Neural cell (in vitro differentiated cells): ENCODE results near the gene CRYBB1. TPM values are rescaled to one million over a fixed set of nuclear protein-coding genes. Genes with fewer than 3 reads are reported as not detected.

ENCODE experiments used
- H2AFZ ChIP-seq: fragments of 200-600, 300-800 bp; sonication (generic), shearing (Covaris generic); 2 replicates; pipeline ENCODE4 v1.6.0; 2014; ENCODE audit warnings: low read depth, mild to moderate bottlenecking, antibody characterized with exemption, low read length, moderate library complexity
- H3F3A ChIP-seq: fragments of 200-600 bp; shearing (Covaris generic); 2 replicates; pipeline ENCODE4 v1.6.1; 2016; ENCODE audit warnings: mild to moderate bottlenecking, moderate library complexity, mixed read lengths, antibody characterized with exemption, low read length; ENCODE audit not compliant: insufficient read depth, poor library complexity, severe bottlenecking
- H3K27ac ChIP-seq: fragments of 200-600, 300-800 bp; sonication (generic), shearing (Covaris generic); 2 replicates; pipeline ENCODE4 v1.5.1; 2014; ENCODE audit warnings: mild to moderate bottlenecking, low read length, moderate library complexity
- H3K27me3 ChIP-seq: fragments of 300-800, 200-600 bp; sonication (generic), shearing (Covaris generic); 2 replicates; pipeline ENCODE4 v1.6.0; 2014; ENCODE audit warnings: mild to moderate bottlenecking, low read depth, low read length, moderate library complexity; ENCODE audit not compliant: insufficient read depth
- H3K36me3 ChIP-seq: fragments of 300-800, 200-600 bp; sonication (generic), shearing (Covaris generic); 2 replicates; pipeline ENCODE4 v1.5.1; 2014; ENCODE audit warnings: mild to moderate bottlenecking, antibody characterized with exemption, low read length, moderate library complexity; ENCODE audit not compliant: insufficient read depth
- H3K4me2 ChIP-seq: fragments of 300-800, 200-600 bp; sonication (generic), shearing (Covaris generic); 2 replicates; pipeline ENCODE4 v1.6.0; 2014; ENCODE audit warnings: mild to moderate bottlenecking, low read length
- H3K4me3 ChIP-seq: fragments of 300-800, 200-600 bp; sonication (generic), shearing (Covaris generic); 2 replicates; pipeline ENCODE4 v1.5.1; 2014; ENCODE audit warnings: mild to moderate bottlenecking, low read length, moderate library complexity
- H3K79me2 ChIP-seq: fragments of 200-600 bp; shearing (Covaris generic); replicated peaks from 2 replicates; pipeline ENCODE4 v1.6.0; 2014; ENCODE audit warnings: mild to moderate bottlenecking, low read length, moderate library complexity; ENCODE audit not compliant: insufficient read depth
- H3K9ac ChIP-seq: fragments of 300-800, 200-600 bp; sonication (generic), shearing (Covaris generic); 2 replicates; pipeline ENCODE4 v1.6.1; 2016; ENCODE audit warnings: mild to moderate bottlenecking, low read length, mixed read lengths
- H3K9me2 ChIP-seq: fragments of 200-600 bp; shearing (Covaris generic); 2 replicates; pipeline ENCODE4 v1.6.1; 2016; ENCODE audit warnings: mild to moderate bottlenecking, low read length, mixed read lengths; ENCODE audit not compliant: insufficient read depth
- H3K9me3 ChIP-seq: fragments of 200-600, 300-800 bp; sonication (generic), shearing (Covaris generic); 2 replicates; pipeline ENCODE4 v1.6.1; 2016; ENCODE audit warnings: mild to moderate bottlenecking, mixed run types, low read length, moderate library complexity, mixed read lengths
- H4K20me1 ChIP-seq: fragments of 200-600 bp; shearing (Covaris generic); 2 replicates; pipeline ENCODE4 v1.6.1; 2016; ENCODE audit warnings: mild to moderate bottlenecking, mixed run types; ENCODE audit not compliant: insufficient read depth
- CTCF ChIP-seq: fragments of 450-650 bp; IDR thresholded peaks from 2 replicates; pipeline ENCODE4 v1.5.1; 2014; ENCODE audit warnings: antibody characterized with exemption, mild to moderate bottlenecking, moderate library complexity; ENCODE audit not compliant: poor library complexity, severe bottlenecking
- EP300 ChIP-seq: fragments of 450-650 bp; conservative IDR thresholded peaks from 2 replicates; pipeline ENCODE4 v1.6.1; 2014; ENCODE audit warnings: antibody characterized with exemption, mild to moderate bottlenecking, moderate library complexity; ENCODE audit not compliant: poor library complexity, severe bottlenecking
- EZH2 ChIP-seq: fragments of 200-600, 300-800 bp; shearing (Covaris generic), sonication (generic); IDR thresholded peaks from 2 replicates; pipeline ENCODE4 v1.6.1; 2014; ENCODE audit warnings: antibody characterized with exemption, low read length, borderline replicate concordance, mild to moderate bottlenecking; ENCODE audit not compliant: insufficient read depth, poor library complexity, severe bottlenecking
- MXI1 ChIP-seq: fragments of 450-650 bp; conservative IDR thresholded peaks from 2 replicates; pipeline ENCODE4 v1.6.1; 2014; ENCODE audit warnings: antibody characterized with exemption, mild to moderate bottlenecking; ENCODE audit not compliant: poor library complexity, severe bottlenecking
- POLR2AphosphoS5 ChIP-seq: IDR thresholded peaks from 2 replicates; pipeline ENCODE4 v1.6.1; 2012
- RAD21 ChIP-seq: fragments of 450-650 bp; conservative IDR thresholded peaks from 2 replicates; pipeline ENCODE4 v1.6.1; 2014; ENCODE audit warnings: antibody characterized with exemption, mild to moderate bottlenecking, moderate library complexity
- REST ChIP-seq: IDR thresholded peaks from 2 replicates; pipeline ENCODE4 v1.6.1; 2012; ENCODE audit warnings: borderline replicate concordance
- SMC3 ChIP-seq: fragments of 450-650 bp; conservative IDR thresholded peaks from 2 replicates; pipeline ENCODE4 v1.6.1; 2014; ENCODE audit warnings: antibody characterized with exemption, mild to moderate bottlenecking, moderate library complexity; ENCODE audit not compliant: poor library complexity
- TAF1 ChIP-seq: IDR thresholded peaks from 2 replicates; pipeline ENCODE4 v1.6.1; 2012; ENCODE audit warnings: low read depth
- polyA plus RNA-seq: library from polyadenylated mRNA; depleted of rRNA; stranded (reverse); fragments of >200 nt; gene quantifications from 2 replicates; pipeline ENCODE4 v1.2.3, GENCODE V29; 2014

CRYBB1 gene
- polyA plus RNA-seq, 1 donor from 2014 or later = not detected

- Histone ChIP-seq H3K4me2 (no peak overlapping the region), H3K27me3 (no peaks in the 10 kb centered on the region), H4K20me1 (no peaks in the 10 kb centered on the region), H3K36me3 (no peaks in the 10 kb centered on the region), H3K9ac (no peak overlapping the region), H3K9me3 (no peaks in the 10 kb centered on the region), H3K79me2 (no peaks in the 10 kb centered on the region), H3K9me2 (no peaks in the 10 kb centered on the region), H3K27ac (no peak overlapping the region), H2AFZ (no peak overlapping the region), H3F3A (no peaks in the 10 kb centered on the region), H3K4me3 (no peak overlapping the region)
- TF ChIP-seq EZH2 = no peak
- TF ChIP-seq RAD21 = no peak
- TF ChIP-seq EP300 = no peak
- TF ChIP-seq SMC3 = no peak
- TF ChIP-seq TAF1 = no peak
- TF ChIP-seq REST = no peak
- no peak for TF ChIP-seq CTCF
- no peak for TF ChIP-seq POLR2AphosphoS5
- no peak for TF ChIP-seq MXI1
Measured at GRCh38 chr22:26619510-26619909, 1.7 kb upstream of the CRYBB1 start.

- Histone ChIP-seq H3K4me3 (no peak overlapping the region), H3K36me3 (no peaks in the 10 kb centered on the region), H3K9ac (no peak overlapping the region), H3K9me2 (no peaks in the 10 kb centered on the region), H3F3A (no peaks in the 10 kb centered on the region), H3K9me3 (no peaks in the 10 kb centered on the region), H4K20me1 (no peaks in the 10 kb centered on the region), H2AFZ (no peak overlapping the region), H3K27ac (no peak overlapping the region), H3K27me3 (no peaks in the 10 kb centered on the region), H3K4me2 (no peak overlapping the region), H3K79me2 (no peaks in the 10 kb centered on the region)
- TF ChIP-seq EZH2 (no peak), REST (no peak), TAF1 (no peak), SMC3 (no peak)
Measured at GRCh38 chr22:26618455-26618854, 628 bp upstream of the CRYBB1 start.
